Fibroblast of mammary gland (primary cell): ENCODE data around the gene ITGBL1.
A peak's percentile ranks its signal among the peaks of the same experiment; 100 is the strongest.

Experiments used
- DNase-seq: peaks from one replicate; pipeline ENCODE4 v3.0.0-alpha.2; 2010; ENCODE audit warnings: low read depth
- H3K4me3 ChIP-seq: 2 replicates; pipeline ENCODE4 v1.5.1; 2011; ENCODE audit warnings: low read depth, mild to moderate bottlenecking, low read length, moderate library complexity; ENCODE audit not compliant: control insufficient read depth
- TF ChIP-seq, protein P1 (sequence below): conservative IDR thresholded peaks from 2 replicates; pipeline ENCODE4 v1.5.1; 2011; ENCODE audit warnings: low read depth, low read length, inconsistent platforms; ENCODE audit not compliant: control insufficient read depth, insufficient read depth

ITGBL1 gene

DNA sequence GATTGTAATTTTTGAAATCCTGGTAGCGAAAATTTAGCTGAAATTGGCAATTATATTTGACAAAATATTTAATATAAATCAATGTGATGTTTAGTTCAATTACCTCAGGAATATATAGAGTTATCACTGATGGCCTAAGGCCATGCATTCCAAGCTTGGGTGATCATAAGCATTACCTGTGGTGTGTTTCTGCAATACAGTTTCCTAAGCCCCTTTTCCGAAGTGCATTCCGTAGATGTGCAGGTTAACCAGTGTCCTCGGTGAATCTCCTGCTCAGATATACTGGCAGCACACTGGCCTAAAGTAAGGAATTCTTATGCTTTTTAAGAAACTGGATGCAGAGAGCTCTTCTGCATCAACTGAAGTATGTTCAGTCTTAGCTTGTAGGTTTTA is 35.0 kb downstream of the ITGBL1 start:
- TF ChIP-seq, protein P1, sequence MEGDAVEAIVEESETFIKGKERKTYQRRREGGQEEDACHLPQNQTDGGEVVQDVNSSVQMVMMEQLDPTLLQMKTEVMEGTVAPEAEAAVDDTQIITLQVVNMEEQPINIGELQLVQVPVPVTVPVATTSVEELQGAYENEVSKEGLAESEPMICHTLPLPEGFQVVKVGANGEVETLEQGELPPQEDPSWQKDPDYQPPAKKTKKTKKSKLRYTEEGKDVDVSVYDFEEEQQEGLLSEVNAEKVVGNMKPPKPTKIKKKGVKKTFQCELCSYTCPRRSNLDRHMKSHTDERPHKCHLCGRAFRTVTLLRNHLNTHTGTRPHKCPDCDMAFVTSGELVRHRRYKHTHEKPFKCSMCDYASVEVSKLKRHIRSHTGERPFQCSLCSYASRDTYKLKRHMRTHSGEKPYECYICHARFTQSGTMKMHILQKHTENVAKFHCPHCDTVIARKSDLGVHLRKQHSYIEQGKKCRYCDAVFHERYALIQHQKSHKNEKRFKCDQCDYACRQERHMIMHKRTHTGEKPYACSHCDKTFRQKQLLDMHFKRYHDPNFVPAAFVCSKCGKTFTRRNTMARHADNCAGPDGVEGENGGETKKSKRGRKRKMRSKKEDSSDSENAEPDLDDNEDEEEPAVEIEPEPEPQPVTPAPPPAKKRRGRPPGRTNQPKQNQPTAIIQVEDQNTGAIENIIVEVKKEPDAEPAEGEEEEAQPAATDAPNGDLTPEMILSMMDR = no peak
- DNase-seq = no peak

DNA sequence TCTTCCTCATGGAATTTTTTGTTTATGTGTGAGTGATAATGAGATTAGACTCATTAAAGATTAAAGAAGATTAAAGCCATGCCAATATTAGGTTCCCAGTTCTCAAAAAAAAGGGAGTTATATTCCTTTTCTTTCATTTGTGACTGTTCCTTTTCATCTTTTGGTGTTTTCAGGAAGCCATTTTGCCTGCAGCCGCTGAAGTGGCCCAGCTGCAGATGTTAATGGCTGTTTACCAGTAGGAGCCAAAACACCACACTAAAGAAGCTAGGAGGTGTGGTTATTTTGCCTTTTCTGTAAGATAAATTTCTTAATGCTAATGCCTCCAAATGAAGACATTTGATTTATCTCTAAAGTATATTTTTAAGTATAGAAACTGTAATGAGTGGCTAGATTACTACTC is 36.3 kb downstream of the ITGBL1 start:
- no peak for DNase-seq
- H3K4me3 ChIP-seq = no peak overlapping the region
- TF ChIP-seq, protein P1 = no peak

More for the DNA sequence above, 35.0 kb downstream of the ITGBL1 start:
- no peak overlapping the region for H3K4me3 ChIP-seq

DNA sequence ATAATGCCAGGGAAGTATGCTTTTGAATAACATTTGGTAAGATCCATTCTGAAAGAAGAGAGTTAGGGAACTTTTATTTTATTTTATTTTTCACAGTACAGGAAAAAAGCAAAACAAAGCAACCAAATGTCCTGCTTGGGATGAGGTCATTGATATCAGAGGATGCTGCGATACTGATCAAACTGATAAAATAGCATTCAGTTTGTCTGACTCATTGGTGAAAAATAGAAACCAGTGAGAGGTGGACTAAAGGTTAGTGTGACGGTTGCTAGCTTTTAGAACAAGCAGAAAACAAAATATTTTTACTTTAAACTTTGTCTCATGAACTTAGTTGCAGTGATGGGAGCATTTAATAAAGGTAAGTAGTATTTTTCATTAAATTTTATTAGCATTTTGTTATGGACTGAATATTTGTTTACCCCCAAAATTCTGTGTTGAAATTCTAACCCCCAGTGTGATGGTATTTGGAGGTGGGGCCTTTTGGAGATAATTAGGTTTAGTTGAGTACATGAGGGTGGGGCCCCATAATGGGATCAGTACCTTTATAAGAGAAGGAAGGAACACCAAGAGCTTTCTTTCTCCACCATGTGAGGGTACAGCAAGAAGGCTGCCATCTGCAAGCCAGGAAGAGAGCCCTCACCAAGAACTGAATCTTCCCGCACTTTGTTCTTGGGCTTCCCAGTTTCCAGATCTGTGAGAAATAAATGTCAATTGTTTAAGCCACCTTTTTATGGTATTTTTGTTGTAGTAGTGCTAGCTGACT is 37.3 kb downstream of the ITGBL1 start:
- H3K4me3 ChIP-seq = no peak overlapping the region
- TF ChIP-seq, protein P1 = no peak
- DNase-seq = no peak

DNA sequence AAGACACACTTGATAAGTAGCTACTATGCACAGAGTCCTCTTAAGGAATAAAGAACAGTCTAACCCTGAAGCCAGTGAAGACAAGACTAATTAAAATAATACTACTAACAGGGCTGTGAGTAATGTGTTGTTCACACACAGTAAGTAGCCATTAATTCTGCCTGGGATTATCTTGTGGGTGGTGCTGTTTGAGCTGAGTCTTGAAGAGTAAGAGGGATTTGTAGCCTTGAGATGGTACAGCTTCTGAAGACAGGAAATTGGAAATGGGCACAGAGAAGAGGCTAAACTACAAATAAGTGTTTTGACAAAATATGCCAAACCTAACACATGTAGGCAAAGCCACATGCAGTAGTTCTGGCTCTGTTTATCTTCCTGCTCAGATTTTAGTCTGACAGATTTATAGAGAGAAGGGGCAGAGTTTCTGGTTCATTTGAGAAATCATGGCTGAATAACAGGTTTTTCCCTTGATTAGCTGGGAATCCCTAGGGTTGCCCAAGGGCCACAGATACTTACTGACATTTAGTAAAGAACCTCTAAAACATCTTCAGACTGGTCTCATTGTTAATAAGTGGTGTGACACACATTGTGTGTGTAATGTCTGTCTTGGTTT is 38.0 kb downstream of the ITGBL1 start:
- peak; percentile 44 for DNase-seq
- H3K4me3 ChIP-seq = no peak overlapping the region
- TF ChIP-seq, protein P1 = no peak

DNA sequence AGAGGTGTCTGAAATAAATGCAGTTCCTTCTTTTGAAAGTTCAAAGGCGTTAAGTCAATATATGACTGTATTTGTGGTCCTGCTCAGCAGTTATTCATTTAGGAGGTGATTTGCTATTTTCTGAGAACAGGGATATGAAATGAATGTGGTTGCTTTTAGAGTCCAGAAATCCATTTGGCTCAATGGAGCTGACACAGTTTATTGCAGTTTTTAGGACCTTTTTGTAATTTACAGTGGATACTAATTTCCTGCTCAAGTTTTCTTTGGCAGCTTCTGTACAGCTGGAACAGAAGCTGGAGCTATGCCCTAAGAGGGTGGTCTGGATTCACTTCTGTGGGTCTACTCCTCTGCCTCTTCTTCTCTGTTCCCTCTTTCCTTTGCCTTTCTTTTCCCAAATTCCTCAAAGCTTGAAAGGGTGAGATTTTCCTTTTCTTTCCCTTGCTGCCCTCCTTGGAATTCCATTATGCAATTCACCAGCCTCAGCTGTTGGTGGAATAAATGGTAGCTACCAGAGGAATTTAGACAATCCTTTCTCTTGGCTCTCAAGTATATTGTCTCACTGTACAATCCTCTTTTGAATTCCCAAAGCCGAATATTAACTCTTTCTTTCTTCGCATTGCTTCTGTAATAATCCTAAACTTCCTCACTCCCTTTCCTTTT is 39.9 kb downstream of the ITGBL1 start:
- TF ChIP-seq, protein P1 = no peak
- H3K4me3 ChIP-seq = no peak overlapping the region
- DNase-seq = no peak

DNA sequence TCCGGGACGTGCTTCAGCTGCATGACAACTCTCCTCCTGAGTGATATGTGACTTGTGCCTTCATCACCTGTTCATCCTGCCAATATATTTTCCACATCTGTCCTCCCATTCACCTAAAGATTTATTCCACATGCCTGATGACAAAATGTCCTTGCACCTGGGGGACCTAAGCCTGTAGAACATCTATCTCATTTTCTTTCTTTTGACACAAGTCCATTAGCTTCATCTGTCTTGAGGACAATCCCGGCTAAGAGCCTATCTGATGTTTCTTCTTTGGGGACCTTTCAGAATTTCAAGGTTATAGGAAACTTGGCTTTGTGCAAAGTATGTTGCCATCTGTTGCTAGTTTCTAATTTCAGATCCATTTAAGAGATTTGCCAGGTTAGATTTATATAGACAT is 41.1 kb downstream of the ITGBL1 start:
- no peak for DNase-seq
- no peak overlapping the region for H3K4me3 ChIP-seq

More for the DNA sequence above, 41.1 kb downstream of the ITGBL1 start:
- TF ChIP-seq, protein P1 = no peak
